Measurements from ENCODE around the gene KRT79.
"Not testable (repeated sequence)": the region's sequence is repeated elsewhere in the genome, so short reads cannot be mapped to it uniquely, and the experiment has no call there.

KRT79 gene

DNA sequence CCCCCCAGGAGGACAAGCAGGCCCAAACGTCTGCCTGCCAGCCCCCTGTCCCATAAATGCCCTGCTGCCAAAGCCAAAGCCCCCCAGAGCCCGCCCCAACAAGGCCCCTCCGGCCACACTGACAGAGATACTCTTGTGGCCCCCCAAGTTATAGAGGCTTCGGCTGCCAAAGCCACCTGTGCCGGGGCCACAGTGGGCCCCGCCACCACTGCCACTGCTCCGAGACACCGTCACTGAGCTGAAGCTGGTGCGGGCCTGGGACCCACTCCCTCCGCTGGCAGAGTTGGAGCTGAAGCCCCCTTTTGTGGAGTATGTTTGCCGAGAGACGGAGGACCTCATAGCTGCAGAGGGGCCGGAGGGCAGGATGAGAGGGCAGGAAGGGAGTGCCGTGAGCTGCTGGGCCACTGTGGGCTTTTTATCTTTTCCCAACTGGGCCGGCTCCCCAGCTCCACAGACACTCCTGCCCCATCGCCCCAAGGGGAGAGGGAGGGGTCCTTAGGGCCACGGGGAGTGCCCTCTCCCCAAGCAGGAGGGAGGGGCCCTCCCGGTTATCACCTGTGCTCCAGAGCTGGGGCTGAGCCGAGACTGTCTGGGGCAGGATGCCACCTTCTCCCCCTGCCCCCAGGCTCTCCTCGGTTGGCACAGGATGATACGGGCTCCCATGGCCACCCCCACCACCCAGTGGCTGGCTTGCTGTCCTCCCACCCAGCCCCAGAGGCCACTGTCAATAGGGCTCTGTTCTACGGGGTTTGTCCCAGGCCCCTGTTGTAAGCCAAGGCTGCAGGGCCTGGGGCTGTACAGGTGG is at the start of gene KRT79:
KRT79 (minus strand) TSS at position 390 of the 805 bp plus-strand sequence; CDS start at position 339, 51 bp downstream.
- no peak for DNase-seq

DNA sequence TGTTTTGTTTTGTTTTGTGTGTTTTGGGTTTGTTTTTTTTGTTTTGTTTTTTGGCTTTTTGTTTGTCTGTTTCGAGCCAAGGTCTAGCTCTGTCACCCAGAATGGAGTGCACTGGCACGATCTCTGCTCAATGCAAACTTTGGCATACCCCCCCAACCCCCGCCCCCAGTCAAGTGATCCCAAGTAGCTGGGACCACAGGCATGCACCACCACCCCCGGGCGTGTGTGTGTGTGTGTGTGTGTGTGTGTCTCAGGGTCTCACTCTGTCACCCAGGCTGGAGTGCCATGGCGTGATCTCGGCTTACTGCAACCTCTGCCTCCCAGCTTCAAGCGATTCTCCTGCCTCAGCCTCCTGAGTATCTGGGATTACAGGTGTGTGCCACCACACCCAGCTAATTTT is 46.4 kb upstream of the KRT79 start:
- DNase-seq: not testable (repeated sequence)

DNA sequence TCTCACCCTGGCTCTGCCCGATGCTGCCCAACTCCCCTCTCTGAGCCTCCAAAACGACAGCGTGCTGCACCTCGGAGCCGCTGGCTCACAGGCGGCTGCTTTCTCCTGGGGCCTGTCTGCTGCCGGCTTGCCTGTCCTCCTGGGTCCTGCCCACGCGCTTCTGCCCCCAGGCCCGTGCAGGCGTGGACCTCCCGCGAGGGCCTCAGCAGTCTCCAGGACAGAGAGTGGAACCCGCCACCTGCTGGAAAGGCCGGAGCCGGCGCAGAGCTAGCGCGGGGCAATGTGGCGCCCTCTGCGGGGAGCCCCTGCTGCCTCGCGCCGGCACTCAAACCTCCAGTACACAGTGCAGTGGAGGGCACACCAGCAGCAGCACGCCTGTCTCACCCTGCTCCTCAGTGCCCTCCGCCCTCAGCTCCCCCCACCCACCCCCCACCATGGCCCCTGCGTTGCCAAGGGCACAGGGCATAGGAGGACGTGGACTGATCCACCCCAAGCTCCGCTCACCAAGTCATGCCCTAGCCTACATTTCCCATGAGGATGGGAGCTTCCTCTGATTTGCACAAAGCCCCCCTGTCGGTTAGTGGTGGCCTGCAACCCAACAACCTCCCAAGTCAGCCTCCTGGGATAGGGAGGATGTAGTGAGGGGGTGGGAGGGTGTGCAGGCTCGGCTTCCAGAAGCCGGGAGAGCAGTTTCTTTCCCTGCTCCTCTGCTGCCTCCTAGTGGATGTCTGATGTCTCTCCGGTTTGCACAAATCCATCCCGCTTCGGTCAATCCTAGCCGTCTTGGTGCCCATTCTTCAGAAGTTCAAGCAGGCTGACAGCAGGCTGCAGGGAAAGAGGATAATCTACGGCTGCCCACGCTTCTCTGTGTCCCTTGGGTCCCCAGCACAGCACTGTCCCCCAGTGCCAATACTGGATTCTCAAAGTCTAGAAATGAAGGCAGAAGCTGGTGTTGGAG is 45.6 kb upstream of the KRT79 start:
- DNase-seq: peak in 49 of 56 donors; percentile 30 to 84 (median 59)

DNA sequence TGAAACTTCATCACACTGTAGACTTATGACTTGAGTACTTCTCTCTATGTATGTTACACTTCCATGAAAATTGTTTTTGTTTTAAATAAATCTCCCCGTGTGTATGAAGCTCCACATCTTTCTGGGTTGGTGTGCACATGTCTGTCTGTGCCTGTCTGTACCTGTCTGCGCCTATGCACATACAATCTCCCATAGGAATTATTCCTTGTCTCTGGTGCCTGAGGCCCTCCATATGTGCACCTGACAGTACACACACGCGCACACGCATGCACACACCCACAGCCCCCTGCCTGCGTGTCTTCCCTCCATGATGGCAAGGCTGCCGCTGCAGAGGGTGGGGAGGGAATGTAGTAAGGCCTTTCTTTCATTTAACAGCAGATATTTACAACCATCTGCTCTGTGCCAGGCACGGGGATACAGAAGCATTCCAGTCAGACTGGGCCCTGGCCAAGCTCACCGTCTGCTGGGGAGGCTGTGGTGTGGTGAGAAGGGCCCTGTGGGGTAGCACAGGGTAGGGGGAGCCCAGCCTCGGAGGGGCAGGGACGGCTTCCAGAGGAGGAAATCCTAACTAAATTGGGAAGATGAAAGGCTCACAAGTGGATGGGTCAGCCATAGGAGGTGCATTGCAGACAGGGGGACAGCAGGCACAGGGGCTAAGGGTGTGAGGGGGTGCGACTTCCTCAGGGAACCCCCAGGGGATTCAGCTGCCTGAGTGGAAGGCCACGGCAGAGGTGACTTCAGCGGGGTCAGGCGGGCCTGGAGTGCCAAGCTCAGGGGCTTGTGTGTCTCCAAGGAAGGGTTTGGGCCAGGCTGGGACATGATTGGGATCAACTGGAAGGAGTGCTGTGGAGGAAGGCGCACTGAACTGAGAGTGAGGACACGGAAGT is 44.6 kb upstream of the KRT79 start:
- no peak for DNase-seq

DNA sequence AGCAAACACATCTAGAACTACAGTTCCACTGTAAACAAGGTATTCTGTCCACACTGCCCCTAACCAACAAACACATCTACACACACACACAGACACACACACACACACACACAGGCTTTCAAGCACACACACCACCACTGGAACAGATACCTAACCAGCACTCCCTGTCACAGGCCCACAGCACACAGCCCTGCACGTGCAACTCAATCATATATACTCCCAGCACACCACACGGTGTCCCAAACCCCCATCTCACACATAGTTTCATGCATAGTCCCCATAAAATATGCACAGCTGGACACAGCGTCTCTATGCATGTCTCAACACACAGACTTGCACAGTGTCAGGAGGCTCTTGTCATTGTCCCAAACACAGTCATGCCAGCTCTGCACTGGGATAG is 43.1 kb upstream of the KRT79 start:
- no peak for DNase-seq

DNA sequence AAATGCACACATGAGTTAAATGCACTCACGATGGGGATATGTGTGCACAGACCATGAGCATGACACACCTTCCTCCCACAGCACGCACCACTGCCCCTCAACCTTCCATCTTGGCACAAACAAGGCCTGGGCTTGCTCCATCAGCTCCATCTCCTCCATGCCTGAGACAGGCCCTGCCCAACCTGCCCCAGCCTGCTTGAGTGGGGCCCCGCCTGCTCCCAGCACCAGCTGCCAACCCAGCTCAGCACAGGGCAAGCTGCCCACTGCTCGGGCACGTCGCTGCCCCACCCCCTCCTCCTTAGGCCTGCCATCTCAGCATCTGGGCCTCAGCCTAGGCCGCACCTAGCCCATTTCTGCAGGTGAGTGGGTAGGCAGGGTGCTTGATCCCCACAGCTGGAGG is 42.3 kb upstream of the KRT79 start:
- DNase-seq: peak in 6 of 56 donors; percentile 2 to 31 (median 10)

DNA sequence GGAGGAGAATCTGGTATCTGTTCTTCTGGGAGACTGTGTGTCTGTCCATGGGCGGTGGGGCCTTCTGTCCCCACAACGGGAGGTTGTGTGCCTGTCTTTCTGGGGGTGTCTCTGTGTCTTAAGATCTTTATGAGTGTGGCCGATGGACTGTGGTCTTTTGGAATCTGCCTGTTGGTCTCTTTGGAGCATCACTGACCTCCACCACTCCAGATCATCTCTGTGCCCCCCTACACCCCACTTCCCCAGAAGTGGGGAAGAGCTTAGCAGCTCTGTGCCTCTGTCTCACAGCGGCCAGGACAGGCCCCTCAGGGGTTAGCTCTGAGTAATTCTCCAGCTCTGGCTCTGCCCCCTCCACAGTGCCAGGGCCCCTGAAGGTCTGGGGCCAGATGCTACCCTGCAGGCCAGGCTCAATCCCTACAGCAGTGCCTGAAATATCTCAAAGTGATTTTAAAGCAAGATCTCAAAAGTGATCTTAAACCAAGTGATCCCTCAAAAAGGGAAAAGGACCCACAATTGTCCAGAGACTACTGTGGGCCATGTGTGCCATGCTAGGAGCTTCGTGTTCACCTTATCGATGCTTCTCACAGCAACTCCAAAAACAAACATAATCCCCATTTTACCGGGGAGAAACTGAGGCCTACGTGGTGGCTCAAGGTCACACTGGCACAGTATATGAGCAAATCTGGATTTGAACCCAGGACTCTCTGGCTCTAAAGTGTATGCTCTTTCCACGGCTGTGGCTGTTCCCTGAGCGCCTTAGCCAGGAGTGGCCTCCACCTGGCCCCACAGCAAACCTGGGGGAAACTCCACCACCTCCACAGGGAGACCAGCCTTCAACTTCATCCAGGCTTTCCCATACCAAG is 40.7 kb upstream of the KRT79 start:
- DNase-seq: no peak

DNA sequence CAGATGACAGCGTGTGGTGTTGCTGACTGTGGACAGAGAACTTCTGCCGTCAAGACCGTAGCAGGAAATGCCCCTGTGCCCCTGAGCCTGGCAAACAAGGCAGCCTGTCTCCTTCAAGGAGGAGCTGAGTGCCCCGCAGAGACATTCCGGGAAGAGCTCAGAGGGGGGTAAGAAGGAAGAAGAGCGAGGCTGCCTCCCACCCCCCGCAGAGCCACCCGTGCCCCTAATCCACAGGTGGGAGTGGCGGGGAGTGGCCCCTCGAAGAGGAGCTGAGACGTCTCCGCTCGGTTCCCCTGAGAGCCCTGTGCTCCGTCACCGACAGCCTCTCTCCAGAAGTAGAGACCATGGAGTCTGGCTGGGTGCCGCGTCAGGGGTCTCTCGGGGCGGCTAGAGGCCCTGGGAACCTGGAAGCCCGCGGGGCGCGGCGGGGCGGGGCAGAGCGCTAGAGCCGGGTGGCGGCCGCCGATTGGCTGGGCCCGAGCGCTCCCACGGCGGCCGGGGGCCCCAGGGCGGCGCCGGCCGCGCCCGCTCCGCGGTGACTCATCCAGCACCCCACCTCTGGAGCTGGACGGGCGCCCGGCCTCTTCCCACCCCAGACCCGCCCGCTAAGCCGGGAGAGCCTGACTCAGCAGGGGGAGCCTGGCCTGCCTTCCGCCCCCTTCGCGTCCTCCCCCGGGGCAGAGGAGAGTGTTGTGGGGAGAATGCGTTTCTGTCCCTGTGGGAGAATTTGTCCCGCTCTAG is 39.9 kb upstream of the KRT79 start:
- peak in 13 of 56 donors; percentile 6 to 90 (median 28) for DNase-seq

DNA sequence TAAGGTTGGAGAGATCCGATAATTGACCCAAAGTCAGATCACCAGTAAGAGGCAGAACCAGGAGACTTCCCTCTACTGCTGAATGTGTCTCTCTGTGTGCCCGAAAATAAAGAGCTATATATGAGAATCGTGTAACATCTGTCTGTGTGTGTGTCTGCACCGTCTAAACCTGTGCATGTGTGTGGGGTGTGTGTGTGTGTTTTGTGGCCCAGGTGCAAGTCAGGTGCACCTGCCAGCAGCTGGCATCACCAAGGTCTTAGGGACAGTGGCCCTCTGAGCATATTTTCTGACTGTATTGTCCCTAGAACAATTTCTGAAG is 39.4 kb upstream of the KRT79 start:
- DNase-seq: no peak

DNA sequence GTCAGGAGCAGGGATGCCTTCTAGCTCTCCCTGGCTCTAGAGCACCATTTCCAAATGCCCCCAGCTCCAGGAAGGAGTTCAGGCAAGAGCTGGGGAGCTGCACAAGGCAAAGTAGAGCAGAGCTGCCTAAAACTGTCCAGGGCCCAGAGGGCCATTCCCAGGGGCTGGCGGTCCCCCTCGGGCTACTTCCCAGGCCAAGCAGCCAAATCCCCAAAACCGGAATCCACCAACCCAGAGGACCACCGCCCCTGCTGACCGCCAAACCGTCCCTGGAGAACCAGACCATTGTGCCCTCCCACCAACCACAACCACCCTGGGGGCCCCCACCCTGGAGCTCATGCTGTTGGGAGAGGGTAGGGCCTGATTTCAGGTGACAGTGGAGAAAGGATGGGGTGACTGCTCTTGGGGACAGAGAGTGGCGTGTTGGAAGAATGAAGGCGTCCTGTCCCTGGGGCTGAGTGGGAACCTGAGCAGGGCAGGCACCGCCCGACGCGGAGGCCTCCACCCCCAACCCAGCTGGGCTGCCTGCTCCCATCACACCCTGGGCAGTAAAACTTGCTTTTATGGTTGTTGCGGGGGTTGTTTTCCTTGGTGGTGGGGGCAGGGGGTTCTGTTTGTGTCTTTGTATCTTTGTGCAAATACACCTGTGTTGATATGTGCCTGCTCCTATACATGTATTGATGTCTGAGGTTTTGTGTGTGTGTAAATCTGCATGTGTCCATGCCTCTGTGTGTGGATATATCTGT is 38.7 kb upstream of the KRT79 start:
- no peak for DNase-seq

DNA sequence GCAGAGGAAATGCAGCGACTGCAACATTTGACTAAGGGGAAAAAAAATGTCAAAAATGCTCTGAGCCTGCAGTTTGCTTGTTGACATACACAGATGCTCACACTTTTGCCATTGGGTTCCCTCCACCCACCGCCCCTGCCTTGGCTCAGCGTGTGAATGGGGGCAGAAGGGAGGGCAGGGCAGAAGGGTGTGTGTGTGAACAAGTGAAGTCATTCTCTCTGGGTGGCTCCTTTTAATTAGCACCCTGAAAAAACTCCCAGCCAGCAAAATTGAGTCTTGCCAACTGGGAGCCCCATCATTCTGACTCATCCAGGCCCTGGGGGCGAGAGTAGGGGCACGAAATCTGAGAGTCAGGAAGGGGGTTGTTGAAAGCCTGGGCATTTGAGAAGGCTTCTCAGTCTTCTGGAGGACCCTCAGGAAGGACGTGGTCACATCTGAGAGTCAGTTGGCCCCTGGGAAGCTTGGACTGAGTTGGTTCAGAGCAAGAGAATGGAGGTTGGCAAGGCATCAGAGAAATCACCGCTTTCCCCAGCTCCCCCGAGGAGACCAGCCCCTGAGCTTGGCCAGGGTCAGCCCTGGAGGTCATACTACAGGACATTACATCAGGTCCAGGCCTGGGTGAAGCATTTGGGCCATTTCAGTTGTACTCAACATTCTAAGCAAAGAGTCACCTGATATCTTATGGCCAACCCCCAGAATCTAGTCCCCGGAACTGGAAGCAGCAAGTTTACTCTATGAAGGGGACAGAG is 37.4 kb upstream of the KRT79 start:
- peak in 3 of 56 donors; percentile 10 to 45 (median 19) for DNase-seq

DNA sequence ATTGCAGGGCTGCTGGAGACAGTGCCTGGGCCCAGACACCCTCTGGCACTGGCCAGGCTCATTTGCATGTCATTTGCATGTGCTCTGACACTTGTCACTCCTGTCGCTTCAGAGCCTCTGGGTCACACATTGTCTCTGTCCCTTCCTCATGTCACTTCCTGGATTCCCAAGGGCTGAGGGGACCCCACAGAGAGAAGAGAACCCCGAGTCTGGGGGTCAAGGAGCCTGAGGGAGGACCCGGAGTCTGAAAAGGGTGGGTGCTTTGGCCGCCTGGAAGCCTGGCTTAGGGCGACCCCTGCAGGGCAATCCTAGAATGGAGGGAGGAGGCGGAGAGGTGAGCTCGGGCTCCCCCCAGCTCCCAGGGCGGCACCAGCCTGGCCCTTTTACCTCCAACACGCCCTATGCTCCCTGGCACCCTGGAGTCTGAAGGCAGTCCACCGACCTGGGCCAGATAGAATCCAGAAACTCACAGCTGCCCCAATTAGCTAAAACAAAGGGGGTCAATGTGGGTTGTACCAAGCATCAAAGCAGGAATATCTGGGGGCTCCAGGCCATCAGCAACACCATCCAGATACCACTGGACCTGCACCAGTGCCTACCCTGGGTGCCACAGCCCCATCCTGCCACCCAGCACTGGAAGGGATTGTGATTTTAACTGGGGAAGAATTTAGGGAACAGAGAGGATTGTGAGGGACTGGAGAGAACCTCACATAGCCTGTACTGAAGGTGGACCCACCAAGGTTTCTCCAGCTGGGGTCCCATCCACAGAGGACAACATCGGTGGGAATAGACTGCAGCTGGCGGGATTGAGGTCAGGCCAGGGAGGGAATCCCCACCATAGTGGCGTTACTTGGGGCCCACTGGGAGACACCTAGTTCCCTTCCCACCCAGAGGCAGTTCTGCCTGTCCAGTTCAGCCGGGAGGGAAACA is 36.5 kb upstream of the KRT79 start:
- DNase-seq: peak in 30 of 56 donors; percentile 2 to 58 (median 26)

DNA sequence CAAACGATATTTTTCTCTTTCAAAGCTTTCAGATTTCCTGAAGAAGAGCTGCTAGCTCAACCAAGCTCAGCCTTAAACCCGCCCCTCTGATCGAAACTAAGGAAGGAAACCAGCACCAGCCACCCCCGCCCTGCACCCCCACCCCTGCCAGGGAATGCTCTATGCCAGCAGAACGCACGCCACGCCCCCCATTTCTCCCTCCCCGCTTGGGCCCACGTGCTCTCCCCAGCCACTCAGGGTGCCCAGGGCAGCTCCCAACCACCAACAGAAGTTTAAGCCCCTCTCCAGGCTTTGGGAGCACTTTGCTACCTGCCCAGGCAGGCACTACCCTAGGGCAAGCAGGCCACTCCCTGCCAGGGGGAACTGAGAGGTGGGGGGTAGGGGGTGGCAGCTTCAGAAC is 33.5 kb upstream of the KRT79 start:
- peak in 12 of 56 donors; percentile 1 to 50 (median 12) for DNase-seq

DNA sequence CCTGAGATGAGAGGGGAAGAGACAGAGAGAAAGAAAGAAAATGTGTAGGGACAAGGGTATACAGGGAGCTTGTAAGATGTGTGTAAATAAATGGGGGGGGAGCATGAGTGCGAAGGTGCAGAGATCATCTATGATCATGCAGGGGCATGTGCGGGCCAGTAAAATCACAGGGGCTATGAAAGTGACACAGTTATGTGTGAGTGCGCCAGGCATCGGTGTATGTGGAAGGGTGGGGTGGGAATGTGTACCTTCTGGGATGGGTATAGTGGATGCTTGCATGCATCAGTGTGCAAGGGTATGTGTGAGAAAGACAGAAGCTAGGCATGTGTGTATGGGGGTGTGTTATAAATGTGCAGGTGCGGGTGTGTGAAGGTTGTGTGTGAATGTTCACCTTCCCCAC is 33.0 kb upstream of the KRT79 start:
- no peak for DNase-seq

DNA sequence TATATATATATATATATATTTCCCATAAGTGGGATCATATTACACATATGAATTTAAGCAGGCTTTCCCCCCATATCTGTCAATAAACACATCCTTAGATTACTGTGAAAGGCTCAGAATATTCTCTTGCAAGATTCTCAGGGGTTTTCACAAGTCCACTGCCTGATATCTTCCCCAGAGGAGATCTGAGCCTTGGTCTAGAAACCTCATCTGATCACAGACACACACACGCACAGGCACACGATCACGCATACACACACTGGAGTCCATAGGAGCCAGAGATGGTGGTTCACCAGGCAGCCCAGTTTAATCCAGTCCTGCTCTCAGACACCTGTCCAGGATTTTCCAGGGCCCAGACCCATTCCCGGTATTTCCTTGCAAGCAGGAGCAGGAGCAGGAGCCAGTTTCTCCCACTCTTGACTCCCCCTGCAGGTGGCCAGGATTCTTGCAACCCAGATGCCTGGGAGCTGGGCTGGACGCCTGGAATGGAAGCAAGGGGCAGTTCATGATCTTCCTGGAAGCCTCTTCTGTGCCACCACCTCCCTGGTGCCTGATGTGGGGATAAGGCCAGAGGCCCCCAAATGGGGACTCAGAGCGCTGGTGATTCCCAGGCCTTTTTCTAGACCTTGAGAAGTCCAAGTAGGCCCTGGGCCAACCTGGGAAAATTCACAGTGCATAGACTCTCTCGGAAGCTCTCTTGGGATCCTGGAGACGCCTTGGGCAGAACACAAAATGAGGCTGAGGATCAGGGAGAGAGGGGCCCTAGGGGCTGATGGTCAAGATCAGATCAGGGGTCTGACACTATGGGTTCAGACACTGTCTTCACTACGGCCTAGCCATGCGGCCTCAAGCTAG is 31.2 kb upstream of the KRT79 start:
- peak in 30 of 56 donors; percentile 5 to 57 (median 24) for DNase-seq

DNA sequence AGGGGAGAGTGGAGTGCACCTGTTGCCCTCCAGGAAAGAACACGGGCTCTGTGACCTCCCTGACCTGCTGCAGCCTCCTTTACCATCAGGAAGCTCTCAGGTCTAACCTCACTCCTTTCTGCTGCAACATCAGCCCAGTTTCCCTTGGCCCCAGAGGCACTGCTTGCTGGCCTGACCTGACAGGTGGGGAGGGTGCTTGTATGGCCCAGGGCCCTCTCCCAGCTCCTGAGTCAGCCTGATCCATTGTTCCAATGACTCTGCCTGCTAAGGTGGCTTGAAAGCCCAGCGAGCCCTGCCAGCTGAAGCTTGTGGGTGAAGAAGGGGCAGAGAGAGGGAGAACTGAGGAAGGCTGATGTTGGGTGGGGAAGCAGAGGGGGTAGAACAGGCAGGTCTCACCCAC is 27.9 kb upstream of the KRT79 start:
- DNase-seq: no peak

Measured in amygdala (tissue), 56 donors.